Stimulated activated CD4-positive, alpha-beta T cell treated with anti-CD3 and anti-CD28 coated beads, TNF-alpha, amount 100 ng/mL, for 1 hour (primary cell): Measurements from ENCODE around the gene GNG8.
A peak's percentile ranks its signal among the peaks of the same experiment; 100 is the strongest.

ENCODE experiments used
- DNase-seq, 3 donors: peaks; one replicate each; pipeline ENCODE4 v3.0.0-alpha.2; 2020; ENCODE audit warnings: low read depth in 3 of 3, low spot score in 1 of 3

Gene GNG8

DNA sequence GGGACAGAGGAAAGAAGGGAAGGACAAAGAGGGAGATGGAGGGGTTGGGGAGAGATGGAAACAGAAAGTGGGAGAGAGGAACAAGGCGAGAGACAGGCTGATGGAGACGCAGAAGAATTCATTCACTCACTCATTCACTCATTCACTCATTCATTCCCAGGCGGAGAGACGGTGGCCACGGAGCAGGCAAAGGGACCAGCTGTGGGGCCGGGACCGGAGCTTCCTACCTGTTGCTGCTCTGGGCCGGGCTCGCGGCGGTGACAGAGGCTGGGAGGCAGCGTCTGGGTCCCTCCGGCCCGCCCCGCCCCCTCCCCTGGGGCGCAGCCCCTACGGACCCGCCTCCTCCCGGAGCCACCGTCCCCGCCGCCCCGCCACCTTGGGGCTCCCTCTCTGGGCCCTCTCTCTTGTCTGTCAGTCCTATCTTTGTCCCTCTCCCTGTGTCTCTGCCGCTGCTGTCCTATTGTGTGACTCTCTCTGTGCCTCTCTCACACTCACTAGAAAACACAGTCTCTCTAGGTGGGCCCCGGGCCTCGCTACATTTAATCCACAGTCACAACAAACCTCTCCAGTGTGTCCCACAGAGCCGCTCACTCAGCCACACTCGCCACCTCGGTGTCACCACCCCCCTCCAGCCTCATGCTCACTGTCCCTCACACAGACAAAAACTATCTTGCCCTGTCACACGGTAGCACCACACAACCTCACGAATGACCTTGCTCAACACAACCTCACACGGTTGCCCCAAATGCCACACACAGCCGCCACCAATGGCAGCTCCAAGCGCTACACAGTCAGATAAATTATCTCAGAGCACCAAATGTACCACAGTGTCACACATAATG lies at the start of gene GNG8:
GNG8 (minus strand) TSS at position 283 of the 842 bp plus-strand sequence. CDS start 1,520 bp downstream, outside the sequence.
- no peak for DNase-seq

DNA sequence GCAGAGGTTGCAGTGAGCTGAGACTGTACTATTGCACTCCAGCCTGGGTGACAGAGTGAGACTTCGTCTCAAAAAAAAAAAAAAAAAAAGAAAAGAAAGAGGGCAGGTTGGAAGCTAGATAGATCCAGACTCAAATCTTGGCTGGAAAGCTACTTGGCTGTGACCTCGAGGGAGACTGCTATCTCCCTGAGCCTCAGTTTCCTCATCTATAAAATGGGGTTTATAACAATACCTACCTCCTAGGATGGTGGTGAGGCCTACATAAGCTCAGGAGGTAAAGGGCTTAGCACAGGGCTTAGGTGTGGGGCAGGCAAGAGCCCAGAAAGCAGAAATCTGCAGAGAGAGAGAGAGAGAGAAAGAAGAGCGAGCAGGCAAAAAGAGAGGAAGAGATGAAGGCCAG lies 49.2 kb upstream of the GNG8 start:
- DNase-seq, result no peak

GRCh38 chr19:46678110-46678732 lies 42.2 kb upstream of the GNG8 start:
- DNase-seq, result peak in 2 of 3 donors; percentile 16 to 35

DNA sequence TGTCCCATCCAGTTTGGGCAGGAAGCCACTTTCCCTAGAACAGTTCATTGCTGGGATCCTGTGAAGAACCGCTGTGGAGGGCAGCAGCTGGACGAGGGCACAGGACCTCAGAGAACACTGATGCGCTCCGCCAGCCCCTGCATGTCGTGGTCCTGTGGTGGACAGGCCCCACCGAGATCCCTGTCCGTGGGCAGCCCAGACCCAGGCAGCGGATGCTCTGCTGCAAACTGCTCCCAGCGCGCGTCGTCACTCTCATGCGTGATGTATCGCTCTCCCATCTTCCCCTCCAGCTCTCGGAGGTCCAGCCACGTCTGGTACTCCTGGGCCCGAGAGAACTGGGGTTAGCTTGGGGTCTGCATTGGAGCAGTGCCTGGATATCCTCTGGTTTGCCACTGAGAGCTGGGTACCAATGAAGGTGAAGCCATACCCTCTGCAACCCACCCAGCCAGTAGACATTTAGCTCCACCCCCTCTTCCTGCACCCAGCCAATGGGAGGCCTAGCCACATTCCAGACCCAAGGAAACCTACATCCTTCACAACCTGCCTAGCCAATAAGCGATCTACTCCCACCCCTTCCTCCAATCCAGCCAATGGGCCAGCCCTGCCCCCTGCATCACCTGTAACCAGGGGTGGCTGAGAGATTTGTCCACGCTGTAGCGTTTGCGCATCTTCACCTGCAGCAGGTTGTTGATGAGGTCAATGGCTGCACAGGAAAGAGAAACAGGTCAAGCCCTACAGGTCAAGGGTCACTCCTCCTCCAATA lies 38.6 kb upstream of the GNG8 start:
- no peak for DNase-seq

DNA sequence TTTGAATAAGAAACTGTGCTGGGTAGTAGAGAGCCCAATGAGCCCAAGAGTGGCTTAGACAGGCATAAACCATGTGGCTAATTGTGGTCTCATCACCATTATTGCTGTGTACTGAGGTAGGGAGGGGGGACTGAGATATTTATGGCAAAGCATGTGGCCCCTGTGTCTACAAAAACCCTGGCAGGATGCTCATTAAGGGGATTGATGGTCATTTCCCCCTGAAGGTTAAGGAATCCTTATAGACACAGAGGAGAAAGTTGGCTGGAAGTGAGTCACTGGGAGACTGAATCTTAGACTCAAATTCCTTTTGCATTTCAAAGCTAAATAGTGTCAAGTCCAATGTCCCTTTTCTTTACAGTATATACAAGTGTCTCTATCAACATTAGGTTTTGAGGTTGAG lies 34.8 kb upstream of the GNG8 start:
- no peak for DNase-seq

DNA sequence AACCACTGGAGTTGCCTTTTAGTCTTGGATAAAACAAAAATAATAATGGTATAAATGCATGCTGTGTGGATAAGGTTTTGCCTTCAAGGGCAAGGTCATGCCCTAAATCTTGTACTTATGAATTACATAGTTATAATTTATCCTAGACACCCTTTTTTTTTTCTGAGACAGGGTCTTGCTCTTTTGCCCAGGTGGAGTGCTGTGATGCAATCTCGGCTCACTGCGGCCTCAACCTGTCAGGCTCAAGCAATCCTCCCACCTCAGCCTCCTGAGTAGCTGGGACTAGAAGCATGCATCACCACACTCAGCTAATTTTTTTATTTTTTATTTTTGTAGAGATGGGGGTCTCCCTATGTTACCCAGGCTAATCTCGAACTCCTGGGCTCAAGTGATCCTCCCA lies 32.7 kb upstream of the GNG8 start:
- DNase-seq, result no peak

DNA sequence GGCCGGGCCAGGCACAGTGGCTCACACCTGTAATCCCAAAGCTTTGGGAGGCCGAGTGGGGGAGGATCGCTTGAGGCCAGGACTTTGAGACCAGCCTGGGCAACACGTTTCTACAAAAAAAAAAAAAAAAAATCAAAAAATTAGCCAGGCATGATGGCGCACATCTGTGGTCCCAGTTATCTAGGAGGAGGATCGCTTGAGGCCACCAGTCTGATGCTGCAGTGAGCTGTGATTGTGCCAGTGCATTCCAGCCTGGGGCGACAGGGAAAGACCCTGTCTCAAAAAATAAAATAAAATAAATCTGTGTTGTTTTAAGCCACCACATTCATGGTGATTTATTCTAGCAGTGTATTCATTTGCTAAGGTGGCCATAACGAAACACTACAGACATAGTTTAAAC lies 29.1 kb upstream of the GNG8 start:
- DNase-seq, result no peak

DNA sequence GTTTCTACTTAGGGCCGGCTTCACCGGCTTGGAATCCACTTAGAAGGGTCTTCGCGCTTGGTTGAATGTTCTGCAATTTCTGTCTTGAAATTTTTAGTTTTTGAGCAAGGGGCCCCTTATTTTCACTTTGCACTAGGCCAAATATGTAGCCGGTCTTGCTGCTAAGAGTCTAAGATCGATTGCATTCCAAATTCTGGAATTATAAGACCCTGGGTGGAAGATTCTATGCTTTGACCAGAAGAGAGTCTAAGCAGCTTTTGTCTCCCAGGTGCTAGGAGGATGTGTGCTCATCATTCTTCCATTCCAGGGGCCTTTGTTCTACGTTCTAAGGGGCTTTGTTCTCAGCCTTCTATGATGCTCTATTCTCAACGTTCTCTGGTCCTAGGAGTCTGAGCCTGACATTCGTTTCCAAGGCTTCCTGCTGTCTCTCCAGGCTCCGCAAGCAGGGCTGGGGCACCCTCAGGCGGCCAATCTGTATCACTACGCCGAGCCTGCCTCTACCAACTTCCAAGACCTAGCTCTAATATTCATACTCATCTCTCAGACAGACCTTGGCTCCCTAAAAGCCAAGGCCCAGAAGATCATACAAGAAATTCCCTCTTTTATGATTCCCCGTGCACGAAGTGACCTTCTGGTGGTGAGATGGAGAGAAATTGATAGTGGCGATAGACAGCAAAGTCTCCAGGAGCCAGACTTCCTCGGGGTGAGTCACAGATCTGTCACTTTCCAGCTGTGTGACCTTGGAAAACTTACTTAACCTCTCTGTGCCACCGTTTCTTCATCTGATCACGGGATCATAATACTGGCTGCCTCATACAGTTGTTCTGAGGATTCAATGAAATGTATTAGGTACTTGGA lies 26.0 kb upstream of the GNG8 start:
- peak; percentile 45 to 51 (median 48) for DNase-seq

DNA sequence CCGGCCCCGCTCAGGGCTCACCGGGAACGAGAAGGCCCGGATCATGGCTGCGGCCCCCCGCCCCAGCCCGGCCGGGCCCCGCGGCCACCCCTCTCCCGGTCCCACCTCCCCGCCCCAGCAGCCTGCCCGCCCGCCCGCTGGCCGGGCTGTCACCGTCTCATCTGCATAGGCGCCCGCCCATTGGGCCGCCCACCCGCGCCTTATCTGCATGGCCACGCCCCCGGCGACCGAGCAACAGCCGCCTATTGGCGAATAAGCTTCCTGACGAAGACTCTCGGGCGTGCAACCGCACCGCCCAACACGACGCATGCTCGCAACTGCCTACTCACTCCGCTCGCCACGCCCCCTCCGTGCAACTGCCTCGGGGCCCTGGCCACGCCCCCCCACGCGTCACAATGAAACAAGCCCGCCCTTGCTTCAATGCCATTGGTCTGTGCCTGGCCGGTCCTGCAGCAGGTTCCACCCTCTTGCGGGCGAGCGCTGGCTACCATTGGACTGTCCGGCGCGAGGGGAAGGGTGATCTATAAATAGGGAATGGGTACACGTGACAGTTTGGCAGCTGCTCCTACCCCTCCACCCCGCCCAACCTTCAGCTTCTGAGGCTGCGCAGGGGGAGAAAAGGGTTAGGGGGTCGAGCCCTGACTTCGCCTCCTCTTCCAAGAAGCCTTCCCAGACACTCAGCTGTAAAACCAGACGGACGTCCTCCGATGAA lies 25.2 kb upstream of the GNG8 start, which contains the start of gene DACT3:
DACT3 (minus strand) TSS at position 163 of the 712 bp plus-strand sequence; CDS start at position 45, 118 bp downstream.
- DNase-seq, result peak; percentile 99 to 100 (median 100)

DNA sequence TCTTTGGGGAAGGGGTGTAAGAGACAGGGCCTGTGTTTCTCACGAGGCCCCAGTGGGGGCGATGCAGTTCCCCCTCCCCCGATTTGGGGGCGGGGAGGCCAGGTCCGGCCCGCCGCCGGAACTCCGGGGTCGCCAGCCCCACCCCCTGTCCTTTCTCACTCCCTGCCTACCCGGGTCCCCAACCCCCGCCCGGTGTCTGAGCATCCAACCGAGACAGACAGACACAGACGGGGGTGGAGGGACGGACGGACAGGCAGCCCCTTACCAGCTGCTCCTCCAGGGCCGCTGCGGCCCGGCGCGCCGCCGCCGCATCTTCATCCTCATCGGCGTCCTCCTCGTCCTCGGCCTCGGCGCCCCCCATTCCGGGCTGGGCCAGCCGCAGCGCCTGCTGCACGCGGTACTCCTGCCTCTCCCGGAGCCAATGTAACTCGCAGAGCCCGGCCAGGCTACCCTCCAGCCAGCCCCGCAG lies 24.6 kb upstream of the GNG8 start:
- no peak for DNase-seq

DNA sequence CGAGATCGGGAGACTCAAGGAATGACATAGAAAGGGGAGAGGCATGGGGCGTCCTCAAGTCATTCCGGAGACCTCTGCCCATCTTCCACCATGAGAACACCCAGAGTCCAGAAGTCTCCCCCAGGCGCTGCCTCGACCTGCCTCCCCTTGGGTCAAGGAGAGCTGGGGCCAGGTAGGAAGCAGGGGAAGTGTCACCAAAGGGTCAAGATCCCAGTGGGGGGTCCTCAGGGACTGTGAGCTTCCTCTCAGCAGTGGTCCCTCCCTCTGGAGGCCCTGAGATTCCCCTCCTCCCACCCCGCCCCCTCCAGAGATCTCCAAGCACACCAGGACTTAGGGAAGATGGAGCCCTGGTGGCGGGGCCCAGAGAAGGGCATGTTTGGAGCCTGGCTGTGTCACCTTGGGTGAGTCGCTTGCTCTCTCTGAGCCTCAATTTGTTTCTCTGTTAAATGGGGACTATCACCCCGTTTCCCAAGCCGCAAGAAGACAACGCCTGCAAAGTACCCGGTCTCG lies 24.1 kb upstream of the GNG8 start:
- no peak for DNase-seq

DNA sequence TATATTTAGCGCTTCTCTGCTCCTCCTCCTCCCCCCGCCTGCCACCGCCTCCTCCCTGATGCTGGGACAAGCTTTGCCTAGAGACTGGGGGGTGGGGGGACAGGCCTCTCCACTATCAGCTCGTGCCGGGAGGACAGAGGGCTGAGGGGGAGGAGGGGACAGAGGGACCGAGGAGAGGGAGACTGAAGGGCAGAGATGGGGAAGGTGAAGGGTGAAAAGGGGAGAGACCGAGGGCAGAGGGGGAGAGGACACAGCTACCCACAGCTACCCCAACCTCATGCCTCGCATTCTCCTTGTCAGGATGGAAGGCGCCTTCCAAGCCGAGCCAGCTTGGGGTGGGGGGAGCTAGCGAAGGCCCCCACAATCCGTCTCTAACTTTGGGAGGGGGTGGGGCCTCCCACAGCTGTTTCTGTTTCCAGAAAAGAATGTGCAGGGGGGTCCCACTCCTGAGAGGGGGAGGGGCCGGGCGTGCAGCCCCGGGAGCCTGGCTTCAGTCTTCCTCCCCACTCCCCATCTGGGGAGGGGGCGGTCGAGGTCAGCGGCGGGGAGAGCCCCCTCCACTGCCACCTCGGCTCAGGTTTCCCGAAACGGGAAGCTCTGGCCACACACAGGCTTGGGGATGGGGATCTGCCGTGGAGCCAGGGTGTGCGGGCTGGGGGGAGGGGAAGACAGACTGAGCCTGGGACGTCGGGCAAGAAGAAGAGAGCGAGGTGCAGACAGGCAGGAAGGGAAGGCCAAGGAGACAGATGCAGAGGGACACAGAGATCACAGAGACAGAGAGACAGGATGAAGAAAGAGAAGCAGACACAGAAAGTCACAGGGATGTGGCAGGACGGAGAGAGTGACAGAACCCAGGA lies 23.4 kb upstream of the GNG8 start:
- no peak for DNase-seq

GRCh38 chr19:46656541-46656940 lies 20.5 kb upstream of the GNG8 start:
- DNase-seq, result no peak

- no peak for DNase-seq
Observed at GRCh38 chr19:46654621-46655152, 18.7 kb upstream of the GNG8 start.

DNA sequence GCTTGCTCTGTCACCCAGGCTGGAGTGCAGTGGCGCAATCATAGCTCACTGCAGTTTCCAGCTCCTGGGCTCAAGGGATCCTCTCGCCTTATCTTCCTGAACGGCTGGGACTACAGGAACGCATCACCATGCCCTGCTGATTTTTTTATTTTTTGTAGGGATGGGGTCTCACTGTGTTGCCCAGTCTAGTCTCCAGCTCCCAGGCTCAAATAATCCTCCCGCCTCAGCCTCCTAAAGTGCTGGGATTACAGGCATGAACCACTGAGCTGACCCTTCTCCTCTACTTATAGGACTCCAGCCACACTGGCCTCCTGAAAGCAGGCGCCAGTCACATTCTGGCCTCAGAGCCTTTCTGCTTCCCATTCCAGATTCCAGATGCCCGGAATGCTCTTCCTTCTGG lies 14.4 kb upstream of the GNG8 start:
- no peak for DNase-seq

- no peak for DNase-seq
Observed at GRCh38 chr19:46648961-46649960, 13.3 kb upstream of the GNG8 start.
